ENCODE data around the gene FDPS. TPM values are rescaled to one million over a fixed set of nuclear protein-coding genes. Genes with fewer than 3 reads are reported as not detected.

Gene FDPS
- total RNA-seq, 1 experiment from 2014 or later: 228 TPM

DNA sequence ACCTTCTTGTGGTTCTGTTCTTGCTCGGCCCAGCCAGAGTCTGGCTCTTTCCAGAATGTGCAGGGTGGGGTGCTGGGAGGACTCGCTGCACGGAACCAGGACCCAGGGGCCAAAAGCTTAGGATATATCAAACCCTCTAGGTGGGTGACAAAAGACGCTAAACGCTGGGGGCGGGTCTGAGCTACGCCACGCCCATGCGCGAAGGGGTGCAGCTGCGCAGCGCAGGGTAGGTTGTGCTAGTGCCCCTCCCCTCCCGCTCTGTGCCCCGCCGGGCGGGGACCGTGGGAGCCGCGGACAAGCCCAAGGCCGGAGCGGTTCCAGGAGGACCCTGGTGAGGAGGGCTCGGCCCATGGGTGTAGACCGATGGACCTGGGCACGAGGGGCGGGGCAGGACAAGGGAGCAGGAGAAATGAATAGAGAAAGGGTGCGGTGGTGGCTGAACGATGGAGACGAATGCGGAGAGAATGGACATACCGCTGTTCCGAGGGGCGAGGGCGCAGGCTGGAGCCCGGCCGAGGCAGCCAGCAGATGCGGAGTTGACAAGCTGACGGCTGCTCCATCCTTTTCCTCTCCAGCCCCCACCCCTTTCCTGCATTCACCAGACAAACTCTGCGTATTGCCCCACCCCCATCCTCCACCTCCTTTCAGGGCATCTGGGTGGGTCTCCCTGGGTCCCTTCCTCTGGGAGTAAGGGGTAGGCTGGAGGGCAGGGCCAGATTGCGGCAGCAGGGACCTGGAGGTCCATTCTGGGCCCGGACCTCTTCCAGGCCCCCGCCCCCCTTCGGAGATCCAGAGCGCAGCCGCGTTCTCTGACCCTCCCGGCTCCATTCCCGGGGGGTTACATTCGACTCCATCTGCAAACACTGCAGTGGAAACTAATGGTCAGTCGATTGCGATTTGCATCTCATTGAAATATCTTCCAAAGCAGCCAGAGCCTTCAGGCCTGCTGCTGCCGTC is 12.3 kb downstream of the FDPS start, which contains the start of gene RUSC1:
Gene RUSC1, plus strand, starts transcription at position 234 of the 957 bp plus-strand sequence. CDS start 880 bp downstream, outside the sequence.
- DNase-seq: no peak
- intact Hi-C loops (cut with micrococcal nuclease; ENCODE audit: unreplicated experiment): loop anchor here (10.0 kb wide), 1 partner anchor 274 kb away; no protein-coding TSS in a partner anchor
- Mint-ChIP-seq H3K27ac (ENCODE audit: unreplicated experiment) (peak within 1 kb of the TSS; percentile 73), H3K27me3 (ENCODE audit: insufficient read depth, unreplicated experiment) (no peaks in the 10 kb centered on the region), H3K4me3 (ENCODE audit: unreplicated experiment) (peak within 1 kb of the TSS; percentile 54), H3K9me3 (ENCODE audit: unreplicated experiment) (no peaks in the 10 kb centered on the region), H3K4me1 (ENCODE audit: low read depth, unreplicated experiment) (peaks cover 10% of the 10 kb centered on the region), H3K36me3 (ENCODE audit: insufficient read depth, unreplicated experiment) (peaks cover 76% of the 10 kb centered on the region)
- ChIA-PET CTCF (interaction anchor here (0.6 to 3.1 kb wide), 2 partner anchors 16 to 70 kb away, joined by 3 to 34 read pairs; no protein-coding TSS in a partner anchor), POLR2A (no interaction called here)
- H3K36me3 ChIP-seq (ENCODE audit: control insufficient read depth, insufficient read depth, low read length): peaks cover 2% of the 10 kb centered on the region; the same call in 1 of the 2 replicates
- H3K27me3 ChIP-seq (replicated peaks; ENCODE audit: control insufficient read depth, insufficient read depth, low read length): no peaks in the 10 kb centered on the region
- no peaks in the 10 kb centered on the region for H3K9me3 ChIP-seq
- TF ChIP-seq, protein P1, sequence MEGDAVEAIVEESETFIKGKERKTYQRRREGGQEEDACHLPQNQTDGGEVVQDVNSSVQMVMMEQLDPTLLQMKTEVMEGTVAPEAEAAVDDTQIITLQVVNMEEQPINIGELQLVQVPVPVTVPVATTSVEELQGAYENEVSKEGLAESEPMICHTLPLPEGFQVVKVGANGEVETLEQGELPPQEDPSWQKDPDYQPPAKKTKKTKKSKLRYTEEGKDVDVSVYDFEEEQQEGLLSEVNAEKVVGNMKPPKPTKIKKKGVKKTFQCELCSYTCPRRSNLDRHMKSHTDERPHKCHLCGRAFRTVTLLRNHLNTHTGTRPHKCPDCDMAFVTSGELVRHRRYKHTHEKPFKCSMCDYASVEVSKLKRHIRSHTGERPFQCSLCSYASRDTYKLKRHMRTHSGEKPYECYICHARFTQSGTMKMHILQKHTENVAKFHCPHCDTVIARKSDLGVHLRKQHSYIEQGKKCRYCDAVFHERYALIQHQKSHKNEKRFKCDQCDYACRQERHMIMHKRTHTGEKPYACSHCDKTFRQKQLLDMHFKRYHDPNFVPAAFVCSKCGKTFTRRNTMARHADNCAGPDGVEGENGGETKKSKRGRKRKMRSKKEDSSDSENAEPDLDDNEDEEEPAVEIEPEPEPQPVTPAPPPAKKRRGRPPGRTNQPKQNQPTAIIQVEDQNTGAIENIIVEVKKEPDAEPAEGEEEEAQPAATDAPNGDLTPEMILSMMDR (IDR thresholded peaks at IDR 0.05; ENCODE audit: insufficient read depth in 1 of 2, low read depth in 1 of 2, low read length in 1 of 2, severe bottlenecking in 1 of 2, unreplicated experiment in 1 of 2): no peak
- no peak within 1 kb of the TSS for H3K4me3 ChIP-seq (ENCODE audit: low read depth, low read length)
- no TSS peak for BruUV-seq (replicated peaks)
- H3K4me1 ChIP-seq: peaks cover 24% of the 10 kb centered on the region

DNA sequence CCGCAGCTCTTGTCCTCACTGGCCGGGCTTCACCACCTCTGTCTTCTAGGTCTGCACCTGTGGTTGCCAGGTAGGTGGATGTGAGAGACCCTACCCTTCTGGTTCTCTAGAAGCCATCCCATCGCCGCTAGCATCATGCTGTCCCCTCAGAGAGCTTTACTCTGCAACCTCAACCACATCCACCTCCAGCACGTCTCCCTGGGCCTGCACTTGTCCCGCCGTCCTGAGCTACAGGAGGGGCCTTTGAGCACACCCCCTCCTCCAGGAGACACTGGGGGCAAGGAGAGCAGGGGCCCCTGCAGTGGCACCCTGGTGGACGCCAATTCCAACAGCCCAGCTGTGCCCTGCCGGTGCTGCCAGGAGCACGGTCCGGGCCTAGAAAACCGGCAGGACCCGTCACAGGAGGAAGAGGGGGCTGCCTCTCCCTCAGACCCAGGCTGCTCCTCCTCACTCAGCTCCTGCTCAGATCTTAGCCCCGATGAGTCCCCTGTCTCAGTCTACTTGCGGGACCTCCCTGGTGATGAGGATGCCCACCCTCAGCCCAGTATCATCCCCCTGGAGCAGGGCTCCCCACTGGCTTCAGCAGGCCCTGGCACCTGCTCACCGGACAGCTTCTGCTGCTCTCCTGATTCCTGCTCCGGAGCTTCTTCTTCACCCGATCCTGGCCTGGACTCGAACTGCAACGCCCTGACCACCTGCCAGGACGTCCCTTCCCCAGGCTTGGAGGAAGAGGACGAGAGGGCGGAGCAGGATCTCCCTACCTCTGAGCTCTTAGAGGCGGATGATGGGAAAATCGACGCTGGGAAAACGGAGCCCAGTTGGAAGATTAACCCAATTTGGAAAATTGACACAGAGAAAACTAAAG is 13.2 kb downstream of the FDPS start:
- TF ChIP-seq, protein P1 (IDR thresholded peaks at IDR 0.05; ENCODE audit: insufficient read depth in 1 of 2, low read depth in 1 of 2, low read length in 1 of 2, severe bottlenecking in 1 of 2, unreplicated experiment in 1 of 2): no peak
- Histone ChIP-seq H3K4me3 (ENCODE audit: low read depth, low read length) (peak overlapping the region; percentile 88), H3K36me3 (ENCODE audit: control insufficient read depth, insufficient read depth, low read length) (peaks cover 3% of the 10 kb centered on the region; the same call in 1 of the 2 replicates), H3K4me1 (peaks cover 14% of the 10 kb centered on the region), H3K9me3 (no peaks in the 10 kb centered on the region), H3K27me3 (replicated peaks; ENCODE audit: control insufficient read depth, insufficient read depth, low read length) (no peaks in the 10 kb centered on the region)
- intact Hi-C loops (cut with micrococcal nuclease; ENCODE audit: unreplicated experiment): loop anchor here (10.0 kb wide), 1 partner anchor 273 kb away; no protein-coding TSS in a partner anchor
- no peak for DNase-seq
- no TSS peak for BruUV-seq (replicated peaks)
- POLR2A ChIA-PET: interaction anchor here (1.0 to 1.1 kb wide), 2 partner anchors 14 to 49 kb away, joined by 3 to 5 read pairs; partner anchors contain the start of genes CLK2 and FDPS
- Mint-ChIP-seq H3K4me1 (ENCODE audit: low read depth, unreplicated experiment) (peaks cover 16% of the 10 kb centered on the region), H3K27ac (ENCODE audit: unreplicated experiment) (peak overlapping the region; percentile 73), H3K36me3 (ENCODE audit: insufficient read depth, unreplicated experiment) (peaks cover 81% of the 10 kb centered on the region), H3K9me3 (ENCODE audit: unreplicated experiment) (no peaks in the 10 kb centered on the region), H3K4me3 (ENCODE audit: unreplicated experiment) (peak overlapping the region; percentile 94), H3K27me3 (ENCODE audit: insufficient read depth, unreplicated experiment) (no peaks in the 10 kb centered on the region)
- CTCF ChIA-PET: interaction anchor here (0.6 to 3.1 kb wide), 8 partner anchors 14 to 616 kb away, joined by 3 to 34 read pairs (median 4); partner anchors contain the start of genes CLK2 and FDPS
